Small intestine (tissue), 7 donors: ENCODE results near the gene INPP4A. TPM values are rescaled to one million over a fixed set of nuclear protein-coding genes. Genes with fewer than 3 reads are reported as not detected.
A peak's percentile ranks its signal among the peaks of the same experiment; 100 is the strongest.

Experiments used
- DNase-seq, 2 donors: peaks; one replicate each; pipeline versions ENCODE4 v3.0.0 to v3.0.0-alpha.2; 2013
- FAIRE-seq: peaks from 2 replicates; lab custom pipeline; 2012; peaks lifted over from hg19 to GRCh38; lab: Jason Lieb, UNC
- H3K27ac ChIP-seq, 3 donors: one replicate each; pipeline ENCODE4 v1.5.1; 2013; ENCODE audit warnings: low read length in 2 of 3, mild to moderate bottlenecking in 2 of 3, control low read depth in 1 of 3, inconsistent platforms in 1 of 3, low read depth in 1 of 3, moderate library complexity in 1 of 3
- H3K27me3 ChIP-seq, 3 donors: one replicate each; pipeline ENCODE4 v1.6.1; 2013; ENCODE audit warnings: low read length in 3 of 3, inconsistent platforms in 1 of 3; ENCODE audit not compliant: control insufficient read depth in 3 of 3, insufficient read depth in 3 of 3
- H3K36me3 ChIP-seq, 3 donors: one replicate each; pipeline ENCODE4 v1.6.1; 2013; ENCODE audit warnings: low read length in 3 of 3, inconsistent platforms in 1 of 3, low read depth in 1 of 3, mild to moderate bottlenecking in 1 of 3, moderate library complexity in 1 of 3; ENCODE audit not compliant: control insufficient read depth in 3 of 3, insufficient read depth in 2 of 3
- H3K4me1 ChIP-seq, 3 donors: one replicate each; pipeline ENCODE4 v1.6.1; 2013; ENCODE audit warnings: low read length in 2 of 3, inconsistent platforms in 1 of 3, low read depth in 1 of 3, mild to moderate bottlenecking in 1 of 3, moderate library complexity in 1 of 3; ENCODE audit not compliant: control insufficient read depth in 3 of 3, insufficient read depth in 2 of 3
- H3K4me3 ChIP-seq, 3 donors: one replicate each; pipeline ENCODE4 v1.5.1; 2013; ENCODE audit warnings: low read length in 3 of 3, control low read depth in 1 of 3, inconsistent platforms in 1 of 3, low read depth in 1 of 3, mild to moderate bottlenecking in 1 of 3, moderate library complexity in 1 of 3
- H3K9me3 ChIP-seq, 2 donors: one replicate each; pipeline ENCODE4 v1.6.1; 2013; ENCODE audit warnings: low read depth in 1 of 2, low read length in 1 of 2; ENCODE audit not compliant: control insufficient read depth in 2 of 2, insufficient read depth in 1 of 2
- whole genome bisulfite sequencing, 3 donors: extraction: QIAGEN DNeasy Blood & Tissue Kit; methylation state at CpG; one replicate each; pipeline ENCODE4 v1.1.7; 2013; 5-methylcytosine and 5-hydroxymethylcytosine counted together
- polyA plus RNA-seq, 4 donors: library from polyadenylated mRNA; stranded (reverse) in 3 of 4; unstranded in 1 of 4; fragments of 200-250 nt in 3 of 4; fragments of 120-200 nt in 1 of 4; gene quantifications; one replicate each; pipeline versions ENCODE4 v1.2.1 to v1.2.3, GENCODE V29; 2013
- donor health status: healthy with polysubstance abuse.
- donor health status: control.
- donor health status: control.
- donor health status: Bipolar disorder and iron deficiency.
- donor health status: healthy.

INPP4A gene
- polyA plus RNA-seq, 4 donors: 1.6 to 8.3 (median 4.1) TPM

- H3K27me3 ChIP-seq: no peaks in the 10 kb centered on the region
- H3K36me3 ChIP-seq: peaks cover 0 to 6% (median 0%) of the 10 kb centered on the region in 3 donors
- WGBS, 3 donors: 81 to 92% (median 90%) methylated on average over 4 of the region's 4 CpGs
- no peak overlapping the region for H3K27ac ChIP-seq
- H3K4me3 ChIP-seq: no peak overlapping the region
- peaks cover 0 to 10% (median 0%) of the 10 kb centered on the region in 3 donors for H3K4me1 ChIP-seq
- DNase-seq (no peak), FAIRE-seq (no peak)
- H3K9me3 ChIP-seq: peaks cover 0 to 15% of the 10 kb centered on the region in 2 donors
These were observed 54.2 kb downstream of the INPP4A start for GRCh38 chr2:98498703-98499440.

DNA sequence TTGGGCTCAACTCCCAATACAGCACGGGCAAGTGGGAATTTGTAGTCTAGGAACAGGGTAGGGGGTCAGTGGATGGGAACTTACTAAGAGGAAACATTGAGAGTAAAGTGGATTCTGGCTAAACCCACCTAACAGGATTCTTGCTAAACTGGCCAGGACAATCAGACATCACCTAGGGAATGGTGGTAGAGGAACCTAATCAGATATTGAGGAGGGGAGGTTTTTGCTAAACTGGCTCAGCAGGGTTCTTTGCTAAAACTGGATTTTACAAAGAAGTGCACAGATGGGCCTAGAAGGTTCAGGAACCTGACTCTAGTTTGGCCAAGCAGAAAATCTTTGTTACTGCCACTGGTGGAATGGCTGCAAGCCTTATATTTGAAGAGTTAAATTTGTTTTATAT lies 55.9 kb downstream of the INPP4A start:
- DNase-seq: no peak
- Histone ChIP-seq H3K36me3 (peaks cover 0 to 6% (median 0%) of the 10 kb centered on the region in 3 donors), H3K9me3 (peaks cover 0 to 11% of the 10 kb centered on the region in 2 donors), H3K27ac (no peak overlapping the region), H3K4me3 (no peak overlapping the region), H3K4me1 (peaks cover 0 to 22% (median 0%) of the 10 kb centered on the region in 3 donors), H3K27me3 (no peaks in the 10 kb centered on the region)
- WGBS, 3 donors: 90 to 100% (median 96%) methylated on average over 1 of the region's 1 CpG
- FAIRE-seq: no peak

- WGBS, 3 donors: 90 to 94% (median 92%) methylated on average over 4 of the region's 4 CpGs
- Histone ChIP-seq H3K27ac (no peak overlapping the region), H3K4me3 (no peak overlapping the region), H3K36me3 (peaks cover 0 to 6% (median 0%) of the 10 kb centered on the region in 3 donors), H3K9me3 (peaks cover 0 to 11% of the 10 kb centered on the region in 2 donors), H3K4me1 (peaks cover 0 to 22% (median 0%) of the 10 kb centered on the region in 3 donors), H3K27me3 (no peaks in the 10 kb centered on the region)
- no peak for DNase-seq
- no peak for FAIRE-seq
These were observed 56.6 kb downstream of the INPP4A start for GRCh38 chr2:98501223-98501622.

DNA sequence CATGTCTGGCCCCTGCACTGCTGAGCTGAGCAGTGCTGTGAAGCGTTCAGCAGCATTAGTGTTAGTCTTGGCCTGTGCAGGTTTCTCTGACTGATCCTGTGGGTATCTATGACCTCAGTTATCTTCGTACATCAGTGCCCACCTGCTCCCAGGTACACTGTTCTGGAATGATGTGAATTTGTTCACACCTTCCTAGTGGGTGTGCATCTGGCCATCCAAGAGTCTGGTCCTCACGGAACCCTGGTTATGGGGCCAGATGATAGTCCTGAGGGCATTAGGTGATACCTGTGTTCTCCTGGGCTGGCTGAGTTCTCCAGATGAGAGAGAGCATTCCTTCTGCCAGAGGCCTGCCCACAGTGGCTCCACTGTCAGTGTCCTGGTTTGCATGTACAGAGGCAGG lies 57.2 kb downstream of the INPP4A start:
- Histone ChIP-seq H3K4me1 (peaks cover 0 to 22% (median 0%) of the 10 kb centered on the region in 3 donors), H3K9me3 (peaks cover 0 to 9% of the 10 kb centered on the region in 2 donors), H3K27ac (no peak overlapping the region), H3K4me3 (no peak overlapping the region), H3K36me3 (peaks cover 0 to 12% (median 0%) of the 10 kb centered on the region in 3 donors), H3K27me3 (no peaks in the 10 kb centered on the region)
- FAIRE-seq (no peak), DNase-seq (no peak)
- 94 to 99% (median 94%) methylated on average over 3 of the region's 3 CpGs for WGBS, 3 donors

DNA sequence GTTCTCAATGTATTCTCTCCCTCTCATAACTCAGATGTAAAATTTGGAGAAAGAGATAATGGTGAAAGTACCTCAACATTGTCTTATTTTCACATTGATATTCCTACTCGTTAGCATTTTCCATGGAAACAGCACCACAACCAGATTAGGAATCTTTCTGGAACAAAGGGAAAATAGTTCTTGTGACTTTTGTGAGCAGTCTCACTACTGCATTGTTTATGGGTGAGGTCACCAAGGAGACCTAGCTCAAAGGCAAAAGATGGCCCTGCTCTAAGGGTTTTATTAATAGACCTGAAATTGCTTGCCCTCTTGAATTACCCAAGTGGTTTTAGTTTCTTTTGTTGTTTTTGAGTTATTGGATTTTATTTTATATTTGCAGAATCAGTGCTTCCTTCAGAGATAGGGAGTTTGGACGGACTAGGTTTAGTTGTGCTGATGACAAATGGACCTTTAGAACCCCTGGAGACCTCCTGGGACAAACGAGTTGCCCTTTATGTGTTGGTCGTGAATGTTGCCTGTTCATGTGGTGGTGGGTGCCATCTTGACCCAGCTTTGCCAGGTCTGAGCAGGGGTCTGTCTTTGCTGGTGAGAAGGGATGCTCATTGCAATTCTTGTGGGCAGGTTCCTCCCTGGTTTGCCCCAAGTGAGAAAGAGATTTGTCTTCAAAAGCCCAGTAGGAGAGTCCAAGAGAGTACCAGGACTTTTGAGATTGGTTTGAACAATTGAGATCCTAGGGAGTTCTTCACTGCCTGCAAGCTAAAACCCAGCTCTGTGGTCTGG lies 58.1 kb downstream of the INPP4A start:
- no peaks in the 10 kb centered on the region for H3K27me3 ChIP-seq
- no peak overlapping the region for H3K4me3 ChIP-seq
- DNase-seq: no peak
- FAIRE-seq: no peak
- H3K4me1 ChIP-seq: peaks cover 0 to 22% (median 0%) of the 10 kb centered on the region in 3 donors
- H3K36me3 ChIP-seq: peaks cover 0 to 16% (median 0%) of the 10 kb centered on the region in 3 donors
- 87 to 91% (median 90%) methylated on average over 4 of the region's 4 CpGs for WGBS, 3 donors
- peak overlapping the region in 1 of 3 donors; percentile 0 for H3K27ac ChIP-seq
- H3K9me3 ChIP-seq: peaks cover 0 to under 1% of the 10 kb centered on the region in 2 donors

DNA sequence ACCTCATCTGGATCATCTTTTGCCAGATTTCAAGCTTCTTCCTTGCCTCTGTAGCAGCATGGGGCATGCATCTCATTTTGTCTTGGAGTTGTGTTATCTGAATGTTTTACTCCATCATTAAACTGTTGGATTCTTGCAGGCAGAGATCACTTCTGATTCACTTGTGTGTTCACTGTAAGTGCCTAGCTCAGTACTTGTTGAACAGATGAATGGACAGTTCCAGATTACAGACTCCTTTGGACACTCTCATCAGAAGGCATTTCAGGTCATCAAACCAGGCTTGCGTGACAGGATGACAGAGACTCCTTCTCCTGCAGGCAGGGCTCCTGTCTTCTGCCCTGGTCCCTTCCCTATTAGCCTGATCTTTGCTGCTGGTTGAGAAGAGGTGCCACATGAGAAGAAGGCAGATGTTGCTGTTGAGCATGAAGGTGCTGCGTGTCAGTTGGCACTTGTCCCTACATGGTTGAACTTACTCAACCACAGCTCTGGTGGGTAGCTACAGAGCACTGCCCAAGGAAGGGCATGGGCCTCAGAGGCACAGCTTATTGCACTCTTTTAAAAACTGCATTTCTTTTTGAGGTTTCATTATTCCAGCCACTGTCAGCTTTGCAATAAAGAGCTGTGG lies 58.9 kb downstream of the INPP4A start:
- 88 to 95% (median 90%) methylated on average over 2 of the region's 2 CpGs for WGBS, 3 donors
- Histone ChIP-seq H3K4me1 (peaks cover 0 to 21% (median 0%) of the 10 kb centered on the region in 3 donors), H3K9me3 (no peaks in the 10 kb centered on the region), H3K36me3 (peaks cover 0 to 16% (median 0%) of the 10 kb centered on the region in 3 donors), H3K4me3 (no peak overlapping the region), H3K27ac (peak overlapping the region in 1 of 3 donors; percentile 46), H3K27me3 (no peaks in the 10 kb centered on the region)
- FAIRE-seq: no peak
- DNase-seq: no peak

- Histone ChIP-seq H3K9me3 (no peaks in the 10 kb centered on the region), H3K4me1 (peaks cover 0 to 17% (median 0%) of the 10 kb centered on the region in 3 donors), H3K27me3 (no peaks in the 10 kb centered on the region), H3K27ac (peak overlapping the region in 1 of 3 donors; percentile 46), H3K36me3 (peaks cover 0 to 19% (median 0%) of the 10 kb centered on the region in 3 donors), H3K4me3 (no peak overlapping the region)
- 47 to 68% (median 68%) methylated on average over 8 of the region's 8 CpGs for WGBS, 3 donors
- DNase-seq: no peak
- FAIRE-seq: no peak
These were observed 59.9 kb downstream of the INPP4A start for GRCh38 chr2:98504381-98505109.
